GM03348 (cell line): ENCODE results near the gene CCIN.

Experiments
- DNase-seq: peaks from one replicate; pipeline ENCODE4 v3.0.0; 2012; ENCODE audit warnings: low spot score

Gene CCIN

GRCh38 chr9:36191290-36191645 is 22.1 kb downstream of the CCIN start:
- DNase-seq, result no peak

GRCh38 chr9:36191686-36192085 is 22.5 kb downstream of the CCIN start:
- no peak for DNase-seq

- no peak for DNase-seq
Measured at GRCh38 chr9:36192196-36192595, 23.0 kb downstream of the CCIN start.

GRCh38 chr9:36193023-36193422 is 23.8 kb downstream of the CCIN start:
- DNase-seq, result no peak

GRCh38 chr9:36194326-36195000 is 25.3 kb downstream of the CCIN start:
- no peak for DNase-seq

GRCh38 chr9:36204906-36205547 is 35.8 kb downstream of the CCIN start:
- no peak for DNase-seq

GRCh38 chr9:36207016-36207415 is 37.8 kb downstream of the CCIN start:
- no peak for DNase-seq

- DNase-seq, result peak; percentile 48
Measured at GRCh38 chr9:36207546-36208012, 38.4 kb downstream of the CCIN start.

- peak; percentile 62 for DNase-seq
Measured at GRCh38 chr9:36208521-36209253, 39.5 kb downstream of the CCIN start.

GRCh38 chr9:36210722-36211121 is 41.5 kb downstream of the CCIN start:
- DNase-seq, result no peak

- DNase-seq, result no peak
Measured at GRCh38 chr9:36211510-36211909, 42.3 kb downstream of the CCIN start.

GRCh38 chr9:36213387-36213786 is 44.2 kb downstream of the CCIN start:
- DNase-seq, result no peak

- DNase-seq, result no peak
Measured at GRCh38 chr9:36213989-36214388, 44.8 kb downstream of the CCIN start.

GRCh38 chr9:36214571-36214970 is 45.4 kb downstream of the CCIN start:
- peak; percentile 70 for DNase-seq

- DNase-seq, result no peak
Measured at GRCh38 chr9:36217256-36217968, 48.2 kb downstream of the CCIN start.

- no peak for DNase-seq
Measured at GRCh38 chr9:36218011-36218410, 48.8 kb downstream of the CCIN start.

GRCh38 chr9:36218411-36218901 is 49.3 kb downstream of the CCIN start:
- DNase-seq, result no peak
